PFSK-1 (cell line): ENCODE data around the gene SDCCAG8.

ENCODE experiments used
- FOXP2 ChIP-seq: optimal IDR thresholded peaks from 2 replicates; pipeline ENCODE3; 2011; ENCODE audit warnings: borderline replicate concordance, control low read depth, inconsistent platforms; ENCODE audit not compliant: insufficient read depth; ENCODE audit errors: extremely low read length, extremely low read depth
- POLR2AphosphoS5 ChIP-seq: IDR thresholded peaks from 2 replicates; pipeline ENCODE4 v1.6.1; 2012; ENCODE audit warnings: low read depth, mild to moderate bottlenecking, control low read depth, low read length, moderate library complexity
- SIN3A ChIP-seq: IDR thresholded peaks from 2 replicates; pipeline ENCODE4 v1.6.1; 2012; ENCODE audit warnings: mild to moderate bottlenecking, low read length, moderate library complexity, borderline replicate concordance; ENCODE audit not compliant: insufficient read depth
- TAF1 ChIP-seq: IDR thresholded peaks from 2 replicates; pipeline ENCODE4 v1.6.1; 2012; ENCODE audit warnings: low read length, control low read depth, borderline replicate concordance; ENCODE audit not compliant: insufficient read depth
- TF ChIP-seq, protein P1 (sequence below), 2 experiments: IDR thresholded peaks; 2 replicates each; pipeline versions ENCODE4 v1.6.1 to v1.8.0; 2011 to 2012; ENCODE audit warnings: low read depth in 2 of 2, low read length in 2 of 2, control low read depth in 1 of 2, inconsistent platforms in 1 of 2, mild to moderate bottlenecking in 1 of 2, moderate library complexity in 1 of 2; ENCODE audit not compliant: insufficient read depth in 1 of 2

Gene SDCCAG8

GRCh38 chr1:243287123-243287460 lies 31.3 kb downstream of the SDCCAG8 start:
- TF ChIP-seq, protein P1, sequence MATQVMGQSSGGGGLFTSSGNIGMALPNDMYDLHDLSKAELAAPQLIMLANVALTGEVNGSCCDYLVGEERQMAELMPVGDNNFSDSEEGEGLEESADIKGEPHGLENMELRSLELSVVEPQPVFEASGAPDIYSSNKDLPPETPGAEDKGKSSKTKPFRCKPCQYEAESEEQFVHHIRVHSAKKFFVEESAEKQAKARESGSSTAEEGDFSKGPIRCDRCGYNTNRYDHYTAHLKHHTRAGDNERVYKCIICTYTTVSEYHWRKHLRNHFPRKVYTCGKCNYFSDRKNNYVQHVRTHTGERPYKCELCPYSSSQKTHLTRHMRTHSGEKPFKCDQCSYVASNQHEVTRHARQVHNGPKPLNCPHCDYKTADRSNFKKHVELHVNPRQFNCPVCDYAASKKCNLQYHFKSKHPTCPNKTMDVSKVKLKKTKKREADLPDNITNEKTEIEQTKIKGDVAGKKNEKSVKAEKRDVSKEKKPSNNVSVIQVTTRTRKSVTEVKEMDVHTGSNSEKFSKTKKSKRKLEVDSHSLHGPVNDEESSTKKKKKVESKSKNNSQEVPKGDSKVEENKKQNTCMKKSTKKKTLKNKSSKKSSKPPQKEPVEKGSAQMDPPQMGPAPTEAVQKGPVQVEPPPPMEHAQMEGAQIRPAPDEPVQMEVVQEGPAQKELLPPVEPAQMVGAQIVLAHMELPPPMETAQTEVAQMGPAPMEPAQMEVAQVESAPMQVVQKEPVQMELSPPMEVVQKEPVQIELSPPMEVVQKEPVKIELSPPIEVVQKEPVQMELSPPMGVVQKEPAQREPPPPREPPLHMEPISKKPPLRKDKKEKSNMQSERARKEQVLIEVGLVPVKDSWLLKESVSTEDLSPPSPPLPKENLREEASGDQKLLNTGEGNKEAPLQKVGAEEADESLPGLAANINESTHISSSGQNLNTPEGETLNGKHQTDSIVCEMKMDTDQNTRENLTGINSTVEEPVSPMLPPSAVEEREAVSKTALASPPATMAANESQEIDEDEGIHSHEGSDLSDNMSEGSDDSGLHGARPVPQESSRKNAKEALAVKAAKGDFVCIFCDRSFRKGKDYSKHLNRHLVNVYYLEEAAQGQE (IDR thresholded peaks at IDR 0.05; ENCODE audit: insufficient read depth in 1 of 2, low read depth in 2 of 2, low read length in 2 of 2): no peak
- TF ChIP-seq TAF1 (no peak), POLR2AphosphoS5 (no peak), FOXP2 (no peak), SIN3A (no peak)

- TF ChIP-seq, protein P1 (IDR thresholded peaks at IDR 0.05; ENCODE audit: insufficient read depth in 1 of 2, low read depth in 2 of 2, low read length in 2 of 2): peak in 1 of 2 experiments; percentile 66; a peak in 2 of 4 replicates
- peak; percentile 81; the same call in 1 of the 2 replicates for TF ChIP-seq SIN3A
- no peak for TF ChIP-seq TAF1
- no peak; the same call in 1 of the 2 replicates for TF ChIP-seq POLR2AphosphoS5
- no peak for TF ChIP-seq FOXP2
Observed at GRCh38 chr1:243287652-243288051, 31.8 kb downstream of the SDCCAG8 start.

DNA sequence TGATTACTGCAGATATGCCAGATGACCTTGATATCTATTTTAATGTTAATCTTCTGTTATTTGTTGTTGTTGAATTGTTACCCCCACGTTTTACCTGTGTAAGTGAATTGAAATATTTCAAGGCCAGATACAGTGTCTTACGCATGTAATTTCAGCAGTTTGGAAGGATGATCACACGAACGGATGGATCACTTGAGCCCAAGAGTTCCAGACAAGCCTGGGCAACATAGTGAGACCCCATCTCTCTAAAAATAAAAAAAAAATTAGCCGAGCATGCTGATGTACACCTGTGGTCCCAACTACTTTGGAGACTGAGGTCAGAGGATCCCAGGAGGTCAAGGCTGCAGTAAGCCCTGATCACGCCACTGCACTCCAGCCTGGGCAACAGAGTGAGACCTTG lies 32.2 kb downstream of the SDCCAG8 start:
- TF ChIP-seq TAF1 (no peak), SIN3A (no peak), POLR2AphosphoS5 (no peak), FOXP2 (no peak)
- TF ChIP-seq, protein P1 (IDR thresholded peaks at IDR 0.05; ENCODE audit: insufficient read depth in 1 of 2, low read depth in 2 of 2, low read length in 2 of 2): no peak

- TF ChIP-seq, protein P1 (IDR thresholded peaks at IDR 0.05; ENCODE audit: insufficient read depth in 1 of 2, low read depth in 2 of 2, low read length in 2 of 2): no peak
- TF ChIP-seq POLR2AphosphoS5 (no peak), FOXP2 (no peak)
Observed at GRCh38 chr1:243291292-243291691, 35.5 kb downstream of the SDCCAG8 start.

DNA sequence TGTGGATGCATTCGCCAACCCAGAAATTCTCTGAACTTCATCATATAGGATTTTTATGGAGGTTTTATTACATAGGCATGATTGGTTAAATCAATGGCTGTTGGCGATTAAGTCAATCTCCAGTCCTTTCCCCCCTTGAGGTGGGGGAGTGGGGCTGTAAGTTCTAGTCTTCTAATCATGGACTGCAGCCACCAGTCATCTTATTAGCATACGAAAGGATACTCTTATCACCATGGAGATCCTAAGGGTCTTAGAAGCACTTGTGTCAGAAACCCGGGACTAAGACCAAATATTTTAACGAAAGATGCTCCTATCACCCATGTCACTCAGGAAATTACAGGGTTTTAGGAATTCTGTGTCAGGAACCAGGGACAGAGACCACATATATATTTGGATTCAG lies 36.3 kb downstream of the SDCCAG8 start:
- TF ChIP-seq SIN3A (no peak), FOXP2 (no peak), TAF1 (no peak), POLR2AphosphoS5 (no peak)
- TF ChIP-seq, protein P1 (IDR thresholded peaks at IDR 0.05; ENCODE audit: insufficient read depth in 1 of 2, low read depth in 2 of 2, low read length in 2 of 2): no peak
